IMR-90 (cell line): ENCODE results near the gene CDK15. TPM values are rescaled to one million over a fixed set of nuclear protein-coding genes. Genes with fewer than 3 reads are reported as not detected.

Experiments
- ATAC-seq: fragments of 200-7000 bp; cut with Tn5 transposase; 2 replicates; pipeline ENCODE4 v1.9.1; 2020; ENCODE audit warnings: low read depth, mild to moderate bottlenecking, moderate library complexity
- BruUV-seq: library from RNA; stranded (reverse); fragments of 400-500 nt; replicated peaks from 2 replicates; lab custom pipeline; 2021; lab: Mats Ljungman, UMichigan
- CTCF ChIA-PET: fragments of 300-600 bp; formaldehyde crosslinking; extraction: SDS; loops from one replicate; lab custom pipeline; 2021; ENCODE audit warnings: antibody characterized with exemption; lab: Yijun Ruan, JAX
- POLR2A ChIA-PET: fragments of 300-600 bp; sonication (Branson Sonifier 250); formaldehyde crosslinking; loops from one replicate; lab custom pipeline; 2022; ENCODE audit warnings: antibody characterized with exemption; ENCODE audit not compliant: unreplicated experiment; lab: Charles Lee
- DNase-seq: peaks from one replicate; pipeline ENCODE4 v3.0.0; 2013
- H2AFZ ChIP-seq: replicated peaks from 2 replicates; pipeline ENCODE3; 2013; ENCODE audit warnings: low read length, mild to moderate bottlenecking; ENCODE audit not compliant: poor library complexity
- H2AK5ac ChIP-seq: 2 replicates; pipeline ENCODE4 v1.6.1; 2013; ENCODE audit warnings: low read depth, low read length, inconsistent platforms
- H2AK9ac ChIP-seq: replicated peaks from 2 replicates; pipeline ENCODE3; 2013; ENCODE audit warnings: mild to moderate bottlenecking, low read depth, low read length, moderate library complexity; ENCODE audit not compliant: poor library complexity
- H2BK120ac ChIP-seq: 2 replicates; pipeline ENCODE4 v1.6.1; 2013; ENCODE audit warnings: low read depth, low read length, inconsistent platforms
- H2BK15ac ChIP-seq: 3 replicates; pipeline ENCODE4 v1.6.1; 2013; ENCODE audit warnings: low read depth, low read length, inconsistent platforms
- H2BK20ac ChIP-seq: 2 replicates; pipeline ENCODE4 v1.6.1; 2013; ENCODE audit warnings: low read depth, mild to moderate bottlenecking, inconsistent platforms, low read length, moderate library complexity
- H2BK5ac ChIP-seq: 2 replicates; pipeline ENCODE4 v1.6.1; 2013; ENCODE audit warnings: mild to moderate bottlenecking, low read depth, low read length, inconsistent platforms; ENCODE audit not compliant: poor library complexity, severe bottlenecking
- H3K14ac ChIP-seq: replicated peaks from 2 replicates; pipeline ENCODE4 v1.6.1; 2013; ENCODE audit warnings: low read depth, low read length, inconsistent platforms
- H3K18ac ChIP-seq: 2 replicates; pipeline ENCODE4 v1.6.1; 2013; ENCODE audit warnings: low read depth, low read length, control low read depth
- H3K23ac ChIP-seq: 2 replicates; pipeline ENCODE4 v1.6.1; 2013; ENCODE audit warnings: low read depth, low read length, inconsistent platforms
- H3K27ac ChIP-seq: 2 replicates; pipeline ENCODE4 v1.5.1; 2013; ENCODE audit warnings: mild to moderate bottlenecking, control low read depth, low read length; ENCODE audit not compliant: insufficient read depth
- H3K27me3 ChIP-seq: 2 replicates; pipeline ENCODE4 v1.6.1; 2013; ENCODE audit warnings: low read length; ENCODE audit not compliant: control insufficient read depth, insufficient read depth
- H3K36me3 ChIP-seq: 2 replicates; pipeline ENCODE4 v1.6.1; 2013; ENCODE audit warnings: low read length, mixed read lengths; ENCODE audit not compliant: control insufficient read depth, insufficient read depth
- H3K4ac ChIP-seq: 2 replicates; pipeline ENCODE4 v1.6.1; 2013; ENCODE audit warnings: low read depth, low read length, inconsistent platforms
- H3K4me1 ChIP-seq: 2 replicates; pipeline ENCODE4 v1.6.1; 2013; ENCODE audit warnings: low read length, mixed read lengths; ENCODE audit not compliant: control insufficient read depth, insufficient read depth
- H3K4me2 ChIP-seq: 2 replicates; pipeline ENCODE4 v1.6.1; 2013; ENCODE audit warnings: low read depth, mild to moderate bottlenecking, control low read depth, low read length, moderate library complexity
- H3K4me3 ChIP-seq: 2 replicates; pipeline ENCODE4 v1.5.1; 2013; ENCODE audit warnings: low read depth, mild to moderate bottlenecking, control low read depth, low read length, moderate library complexity; ENCODE audit not compliant: insufficient read depth
- H3K56ac ChIP-seq: 2 replicates; pipeline ENCODE4 v1.6.1; 2013; ENCODE audit warnings: low read length, inconsistent platforms; ENCODE audit not compliant: insufficient read depth; ENCODE audit errors: extremely low read depth
- H3K79me1 ChIP-seq, 2 experiments: 2 replicates each; pipeline ENCODE4 v1.6.1; 2013; ENCODE audit warnings: low read length in 2 of 2, inconsistent platforms in 1 of 2, low read depth in 1 of 2
- H3K9ac ChIP-seq: 2 replicates; pipeline ENCODE4 v1.6.1; 2013; ENCODE audit warnings: low read depth, low read length, control low read depth
- H3K9me1 ChIP-seq: 2 replicates; pipeline ENCODE4 v1.6.1; 2013; ENCODE audit warnings: low read length, inconsistent platforms; ENCODE audit not compliant: insufficient read depth
- H3K9me3 ChIP-seq: 2 replicates; pipeline ENCODE4 v1.6.1; 2013; ENCODE audit warnings: low read length; ENCODE audit not compliant: control insufficient read depth, insufficient read depth
- H4K20me1 ChIP-seq: 2 replicates; pipeline ENCODE4 v1.6.1; 2013; ENCODE audit warnings: low read length, inconsistent platforms; ENCODE audit not compliant: insufficient read depth
- H4K5ac ChIP-seq: 2 replicates; pipeline ENCODE4 v1.6.1; 2013; ENCODE audit warnings: mild to moderate bottlenecking, low read depth, low read length, control low read depth
- H4K8ac ChIP-seq, 2 experiments: 2 replicates each; pipeline ENCODE4 v1.6.1; 2013; ENCODE audit warnings: low read depth in 2 of 2, low read length in 2 of 2, control low read depth in 1 of 2, inconsistent platforms in 1 of 2
- H4K91ac ChIP-seq: 2 replicates; pipeline ENCODE4 v1.6.1; 2013; ENCODE audit warnings: low read depth, low read length, inconsistent platforms; ENCODE audit not compliant: insufficient read depth
- CEBPB ChIP-seq: IDR thresholded peaks from 2 replicates; pipeline ENCODE4 v1.6.1; 2012; ENCODE audit warnings: low read depth, low read length, improper control_type of control experiment
- CHD1 ChIP-seq: IDR thresholded peaks from 2 replicates; pipeline ENCODE4 v1.6.1; 2012; ENCODE audit warnings: low read depth, low read length, improper control_type of control experiment
- ELK1 ChIP-seq: fragments of 150-350 bp; IDR thresholded peaks from 2 replicates; pipeline ENCODE4 v1.6.1; 2016; ENCODE audit warnings: low read depth, mild to moderate bottlenecking, low read length, moderate library complexity, borderline replicate concordance
- MAFK ChIP-seq: IDR thresholded peaks from 2 replicates; pipeline ENCODE4 v1.6.1; 2012; ENCODE audit warnings: low read depth, low read length, improper control_type of control experiment
- MAZ ChIP-seq: IDR thresholded peaks from 2 replicates; pipeline ENCODE4 v1.6.1; 2012; ENCODE audit warnings: low read depth, mild to moderate bottlenecking, low read length, improper control_type of control experiment, moderate library complexity, borderline replicate concordance
- POLR2A ChIP-seq: IDR thresholded peaks from 2 replicates; pipeline ENCODE4 v1.6.1; 2012; ENCODE audit warnings: mild to moderate bottlenecking, low read depth, low read length
- RAD21 ChIP-seq: IDR thresholded peaks from 2 replicates; pipeline ENCODE4 v1.6.1; 2012; ENCODE audit warnings: low read length, improper control_type of control experiment
- SMC3 ChIP-seq: fragments of 150-350 bp; IDR thresholded peaks from 2 replicates; pipeline ENCODE4 v1.6.1; 2016; ENCODE audit warnings: low read depth, mild to moderate bottlenecking, antibody characterized with exemption, low read length, moderate library complexity
- WGBS, 2 experiments: methylation state at CpG; one replicate each; pipeline versions ENCODE4 v1.1.5 to v1.1.7; 2013; ENCODE audit warnings: missing lambda C conversion rate in 2 of 2; ENCODE audit not compliant: insufficient read length in 1 of 2; ENCODE audit errors: extremely low coverage in 2 of 2; 5-methylcytosine and 5-hydroxymethylcytosine counted together
- dilution Hi-C: fragments of 300-500 bp; cut with HindIII; formaldehyde crosslinking; loops from one replicate; pipeline ENCODE4 v1.14.3; 2018; ENCODE audit warnings: low sequenced_read_pairs; ENCODE audit not compliant: unreplicated experiment
- in situ Hi-C: fragments of 300-500 bp; cut with MboI; formaldehyde crosslinking; loops from 3 replicates; pipeline ENCODE4 v1.14.3; 2019; ENCODE audit warnings: low sequenced_read_pairs, inconsistent platforms, mixed read lengths
- intact Hi-C: fragments of 100-400 bp; cut with micrococcal nuclease; formaldehyde crosslinking; loops from 2 replicates; pipeline ENCODE4 v1.10.0; 2022
- polyA plus RNA-seq, 3 experiments: library from polyadenylated mRNA; depleted of rRNA; stranded (reverse); fragments of >200 nt; gene quantifications; 2 replicates each; pipeline ENCODE4 v1.2.3, GENCODE V29; 2012; ENCODE audit warnings: low replicate concordance in 1 of 3
- total RNA-seq: library from RNA; depleted of rRNA; stranded (reverse); fragments of >200 nt; gene quantifications from 2 replicates; pipeline ENCODE4 v1.2.3, GENCODE V29; 2012
- TF ChIP-seq, protein P1 (sequence below): conservative IDR thresholded peaks from 2 replicates; pipeline ENCODE4 v1.5.1; 2012; ENCODE audit warnings: mild to moderate bottlenecking, low read depth, low read length, improper control_type of control experiment

Gene CDK15
- total and polyA plus RNA-seq, 2 of the 4 experiments (the other 2 are of a cell fraction), result 16.1 to 33.0 TPM

DNA sequence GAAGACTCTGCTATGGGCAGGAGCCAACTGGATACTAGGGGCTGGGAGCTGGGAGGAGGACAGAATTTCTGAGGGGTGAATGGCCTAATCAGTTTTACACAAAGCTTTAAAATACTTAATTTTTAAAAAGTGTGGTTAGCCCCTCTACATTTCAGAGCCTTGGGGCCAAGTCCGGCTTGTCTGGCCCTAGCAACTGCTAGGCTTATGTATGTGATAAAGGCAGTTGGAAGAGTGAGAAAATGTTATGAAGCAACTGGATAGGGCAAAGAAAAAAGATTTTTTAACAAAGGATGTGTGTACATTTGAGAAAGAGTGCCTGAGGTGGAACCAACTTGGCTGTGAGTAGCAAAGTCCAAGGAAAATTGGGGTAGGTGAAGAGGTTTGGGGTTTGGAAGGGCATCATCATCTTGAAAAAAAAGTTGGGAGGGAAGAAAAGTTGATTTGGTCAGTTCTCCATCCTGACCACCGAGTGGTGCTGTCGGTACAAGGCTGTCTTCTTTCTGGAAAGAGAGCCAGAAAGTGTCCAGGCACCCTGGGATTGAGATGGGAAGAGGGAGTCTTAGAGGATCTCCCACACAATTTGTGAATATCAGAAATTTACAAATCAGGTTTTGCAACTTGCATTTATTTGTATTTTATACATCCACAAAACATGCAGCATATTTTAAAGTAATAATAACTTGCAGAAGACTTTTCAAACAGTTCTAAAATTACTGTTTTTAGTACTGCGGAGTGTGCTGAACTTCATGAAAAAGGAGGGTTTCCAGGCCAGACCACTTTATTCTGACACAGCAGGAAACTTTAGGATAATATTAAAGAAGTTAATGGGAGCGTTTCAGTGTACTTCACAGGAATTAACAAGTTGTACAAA lies 10.5 kb upstream of the CDK15 start:
- WGBS, 2 experiments, result no CpG with 5 or more reads among the region's 5 CpGs

More for the DNA sequence above, 10.5 kb upstream of the CDK15 start:
- intact Hi-C loops (loop anchor here (1.0 to 5.0 kb wide), 2 partner anchors 382 to 471 kb away; partner anchors contain the start of gene NOP58), in situ Hi-C loops (loop anchor here (5.0 to 10.0 kb wide), 2 partner anchors 241 to 369 kb away; no protein-coding TSS in a partner anchor), dilution Hi-C loops (no loop called here)
- Histone ChIP-seq H4K8ac (peak overlapping the region in 1 of 2 experiments; percentile 84; a peak in 2 of 4 replicates), H3K18ac (peak overlapping the region; percentile 72; the same call in 1 of the 2 replicates), H4K5ac (peak overlapping the region; percentile 66; the same call in 1 of the 2 replicates), H3K4me2 (no peak overlapping the region), H3K79me1 (peaks cover 0 to 13% of the 10 kb centered on the region in 2 experiments; a peak in 2 of 4 replicates), H3K27me3 (no peaks in the 10 kb centered on the region), H3K27ac (no peak overlapping the region), H3K36me3 (no peaks in the 10 kb centered on the region), H2BK20ac (peak overlapping the region; percentile 95), H2AK9ac (peak overlapping the region; percentile 78), H3K9ac (0 out of 2 replicates have a peak overlapping the region, but pooled peaks have one; percentile 3), H3K56ac (no peak overlapping the region; the same call in 1 of the 2 replicates), H3K14ac (peak overlapping the region; percentile 72), H2BK5ac (peak overlapping the region; percentile 100), H2BK15ac (peak overlapping the region; percentile 92; the same call in 1 of the 3 replicates), H2BK120ac (peak overlapping the region; percentile 88), H4K20me1 (no peaks in the 10 kb centered on the region), H2AK5ac (peak overlapping the region; percentile 78; the same call in 1 of the 2 replicates), H3K9me3 (no peaks in the 10 kb centered on the region), H3K4me3 (no peak overlapping the region), H3K4ac (peak overlapping the region; percentile 84), H3K9me1 (peaks cover 10% of the 10 kb centered on the region), H2AFZ (peak overlapping the region; percentile 33), H4K91ac (peak overlapping the region; percentile 78; the same call in 1 of the 2 replicates), H3K4me1 (peaks cover 10% of the 10 kb centered on the region), H3K23ac (peak overlapping the region; percentile 83; the same call in 1 of the 2 replicates)
- TF ChIP-seq MAFK (no peak), ELK1 (no peak), CEBPB (no peak), SMC3 (peak; percentile 86), POLR2A (no peak), RAD21 (peak; percentile 92), CHD1 (no peak), MAZ (no peak)
- TF ChIP-seq, protein P1, sequence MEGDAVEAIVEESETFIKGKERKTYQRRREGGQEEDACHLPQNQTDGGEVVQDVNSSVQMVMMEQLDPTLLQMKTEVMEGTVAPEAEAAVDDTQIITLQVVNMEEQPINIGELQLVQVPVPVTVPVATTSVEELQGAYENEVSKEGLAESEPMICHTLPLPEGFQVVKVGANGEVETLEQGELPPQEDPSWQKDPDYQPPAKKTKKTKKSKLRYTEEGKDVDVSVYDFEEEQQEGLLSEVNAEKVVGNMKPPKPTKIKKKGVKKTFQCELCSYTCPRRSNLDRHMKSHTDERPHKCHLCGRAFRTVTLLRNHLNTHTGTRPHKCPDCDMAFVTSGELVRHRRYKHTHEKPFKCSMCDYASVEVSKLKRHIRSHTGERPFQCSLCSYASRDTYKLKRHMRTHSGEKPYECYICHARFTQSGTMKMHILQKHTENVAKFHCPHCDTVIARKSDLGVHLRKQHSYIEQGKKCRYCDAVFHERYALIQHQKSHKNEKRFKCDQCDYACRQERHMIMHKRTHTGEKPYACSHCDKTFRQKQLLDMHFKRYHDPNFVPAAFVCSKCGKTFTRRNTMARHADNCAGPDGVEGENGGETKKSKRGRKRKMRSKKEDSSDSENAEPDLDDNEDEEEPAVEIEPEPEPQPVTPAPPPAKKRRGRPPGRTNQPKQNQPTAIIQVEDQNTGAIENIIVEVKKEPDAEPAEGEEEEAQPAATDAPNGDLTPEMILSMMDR, result peak; percentile 86
- peak; percentile 71 for DNase-seq
- ChIA-PET CTCF (interaction anchor here (1.0 kb wide), 1 partner anchor 374 kb away, joined by 3 read pairs; no protein-coding TSS in a partner anchor), POLR2A (no interaction called here)
- no TSS peak for BruUV-seq
- peak; percentile 51 for ATAC-seq
